Stimulated activated CD4-positive, alpha-beta T cell treated with anti-CD3 and anti-CD28 coated beads, Interleukin-15, amount 100 ng/mL, for 48 hours (primary cell): Measurements from ENCODE around the gene FMN1.

Experiments used
- DNase-seq, 2 donors: peaks; one replicate each; pipeline ENCODE4 v3.0.0-alpha.2; 2020; ENCODE audit warnings: low read depth in 2 of 2

Gene FMN1

GRCh38 chr15:33048255-33048654, 146.3 kb downstream of the FMN1 start:
- no peak for DNase-seq

- DNase-seq, result no peak
Observed at GRCh38 chr15:33047077-33047476, 147.4 kb downstream of the FMN1 start.

GRCh38 chr15:33046329-33046728, 148.2 kb downstream of the FMN1 start:
- DNase-seq, result no peak

GRCh38 chr15:33045066-33045810, 149.3 kb downstream of the FMN1 start:
- DNase-seq, result no peak

- no peak for DNase-seq
Observed at GRCh38 chr15:33044598-33044997, 149.9 kb downstream of the FMN1 start.

GRCh38 chr15:33043636-33044035, 150.9 kb downstream of the FMN1 start:
- DNase-seq, result no peak

- no peak for DNase-seq
Observed at GRCh38 chr15:33040496-33040895, 154.0 kb downstream of the FMN1 start.

- no peak for DNase-seq
Observed at GRCh38 chr15:33034588-33034987, 159.9 kb downstream of the FMN1 start.

- DNase-seq, result no peak
Observed at GRCh38 chr15:33032053-33032452, 162.5 kb downstream of the FMN1 start.

GRCh38 chr15:33031324-33031821, 163.1 kb downstream of the FMN1 start:
- no peak for DNase-seq

- no peak for DNase-seq
Observed at GRCh38 chr15:33030315-33030714, 164.2 kb downstream of the FMN1 start.

GRCh38 chr15:33029109-33029652, 165.3 kb downstream of the FMN1 start:
- DNase-seq, result no peak

- no peak for DNase-seq
Observed at GRCh38 chr15:33028495-33028894, 166.0 kb downstream of the FMN1 start.

GRCh38 chr15:33027306-33028035, 167.0 kb downstream of the FMN1 start:
- DNase-seq, result no peak

- DNase-seq, result no peak
Observed at GRCh38 chr15:33026614-33027013, 167.9 kb downstream of the FMN1 start.

- no peak for DNase-seq
Observed at GRCh38 chr15:33022629-33023028, 171.9 kb downstream of the FMN1 start.

GRCh38 chr15:33021806-33022389, 172.6 kb downstream of the FMN1 start:
- no peak for DNase-seq

- DNase-seq, result no peak
Observed at GRCh38 chr15:33019354-33019981, 175.0 kb downstream of the FMN1 start.

- DNase-seq, result no peak
Observed at GRCh38 chr15:33016405-33017024, 178.0 kb downstream of the FMN1 start.

GRCh38 chr15:33014586-33014985, 179.9 kb downstream of the FMN1 start:
- DNase-seq, result no peak

GRCh38 chr15:33013827-33014445, 180.6 kb downstream of the FMN1 start:
- DNase-seq, result no peak
